Measurements from ENCODE around the gene SLC35B2.

The SLC35B2 gene

DNA sequence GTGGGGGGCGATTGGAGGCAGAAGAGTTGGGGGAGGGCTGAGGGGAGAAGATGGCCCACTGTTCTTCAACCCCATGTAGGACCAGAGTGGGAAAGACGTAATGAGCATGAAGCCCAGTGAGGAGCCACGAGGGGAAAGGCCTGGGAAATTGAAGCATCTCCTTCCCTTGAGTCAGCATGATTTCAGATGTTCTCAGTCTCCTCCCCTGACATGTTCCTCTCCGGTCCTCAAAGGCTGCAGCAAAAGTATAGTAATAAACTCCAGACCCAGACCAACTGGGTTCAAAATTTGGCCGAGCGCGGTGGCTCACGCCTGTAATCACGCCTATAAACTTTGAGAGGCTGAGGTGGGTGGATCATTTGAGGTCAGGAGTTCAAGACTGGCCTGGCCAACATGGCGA, 9.9 kb upstream of the SLC35B2 start:
- no peak for DNase-seq (ENCODE audit: low read depth, low spot score)

DNA sequence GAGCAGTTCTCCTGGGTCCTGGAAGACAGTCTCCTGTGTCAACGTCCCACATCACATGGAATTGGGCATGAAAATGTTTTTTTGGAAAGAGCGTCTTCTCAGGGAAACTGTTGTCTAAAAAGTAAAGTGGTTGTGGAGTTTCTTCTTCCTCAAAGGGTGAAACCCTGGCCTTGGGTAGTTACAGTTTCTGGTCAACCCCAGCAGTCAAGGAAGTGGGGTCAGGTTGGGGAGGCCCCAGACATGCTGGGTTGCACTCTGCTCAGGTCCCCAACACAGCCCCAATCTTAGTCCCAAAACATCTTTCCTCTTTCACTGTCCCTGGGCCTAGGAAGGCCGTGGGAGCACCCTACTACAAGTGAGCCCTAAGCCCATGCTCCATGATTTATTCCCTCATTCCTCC, 9.0 kb upstream of the SLC35B2 start:
- no peak for DNase-seq (ENCODE audit: low read depth, low spot score)

DNA sequence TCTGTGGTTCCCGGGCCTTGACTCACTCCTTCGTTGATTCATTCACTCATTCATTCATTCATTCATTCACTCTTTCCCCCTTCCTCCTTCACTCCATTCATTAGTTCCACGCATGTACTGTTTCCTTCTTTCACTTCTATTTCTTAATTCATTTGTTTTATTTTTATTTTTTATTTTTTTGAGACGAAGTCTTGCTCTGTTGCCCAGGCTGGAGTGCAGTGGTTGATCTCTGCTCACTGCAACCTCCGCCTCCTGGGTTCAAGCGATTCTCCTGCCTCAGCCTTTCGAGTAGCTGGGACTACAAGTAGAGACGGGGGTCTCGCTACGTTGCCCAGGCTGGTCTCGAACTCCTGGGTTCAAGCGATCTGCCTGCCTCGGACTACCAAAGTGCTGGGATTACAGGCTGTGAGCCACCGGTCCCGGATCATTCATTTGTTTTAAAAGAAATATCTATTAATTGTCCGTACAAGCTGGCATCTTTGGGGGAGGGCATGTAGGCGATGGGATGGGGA, 8.4 kb upstream of the SLC35B2 start:
- no peak for DNase-seq (ENCODE audit: low read depth, low spot score)

DNA sequence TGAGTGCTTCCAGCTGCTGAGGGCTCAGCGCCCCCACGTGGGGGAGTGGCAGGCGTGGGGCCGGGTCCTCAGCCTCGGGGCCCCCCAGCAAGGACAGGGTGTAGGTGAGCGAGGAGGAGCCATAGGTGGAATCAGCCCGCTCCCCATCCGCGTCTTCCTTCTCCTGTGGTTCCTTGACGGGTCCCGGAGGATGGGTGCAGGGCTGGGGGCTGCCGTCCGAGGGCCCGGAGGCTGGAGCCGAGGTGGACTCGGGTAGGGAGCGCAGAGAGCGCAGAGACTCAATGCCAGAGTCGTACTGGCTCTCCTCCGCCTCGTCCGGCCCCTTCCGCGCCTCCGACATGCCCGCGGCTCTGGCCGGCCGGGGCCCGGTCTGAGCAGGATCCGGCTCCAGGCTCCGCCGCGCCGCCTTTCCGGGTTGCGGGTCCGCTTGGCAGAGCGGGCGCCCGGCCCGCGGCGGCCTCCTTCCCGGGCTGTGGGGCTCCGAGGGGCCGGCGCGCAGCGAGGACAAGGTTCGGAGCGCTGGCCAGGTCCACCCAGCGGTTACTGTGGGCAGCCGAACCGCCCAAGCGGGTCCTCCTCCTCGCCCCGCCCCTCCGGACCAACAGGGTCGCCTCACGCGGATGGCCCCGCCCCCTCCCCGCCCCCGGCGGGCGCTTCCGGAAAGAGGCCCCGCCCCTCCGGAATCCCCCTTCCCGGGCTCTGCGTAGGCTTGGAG, 7.8 kb upstream of the SLC35B2 start, which contains the start of gene NFKBIE:
Gene NFKBIE, minus strand, starts transcription at position 545 of the 715 bp plus-strand sequence. Its CDS starts 205 bp downstream, at position 340.
- DNase-seq (ENCODE audit: low read depth, low spot score) = no peak

DNA sequence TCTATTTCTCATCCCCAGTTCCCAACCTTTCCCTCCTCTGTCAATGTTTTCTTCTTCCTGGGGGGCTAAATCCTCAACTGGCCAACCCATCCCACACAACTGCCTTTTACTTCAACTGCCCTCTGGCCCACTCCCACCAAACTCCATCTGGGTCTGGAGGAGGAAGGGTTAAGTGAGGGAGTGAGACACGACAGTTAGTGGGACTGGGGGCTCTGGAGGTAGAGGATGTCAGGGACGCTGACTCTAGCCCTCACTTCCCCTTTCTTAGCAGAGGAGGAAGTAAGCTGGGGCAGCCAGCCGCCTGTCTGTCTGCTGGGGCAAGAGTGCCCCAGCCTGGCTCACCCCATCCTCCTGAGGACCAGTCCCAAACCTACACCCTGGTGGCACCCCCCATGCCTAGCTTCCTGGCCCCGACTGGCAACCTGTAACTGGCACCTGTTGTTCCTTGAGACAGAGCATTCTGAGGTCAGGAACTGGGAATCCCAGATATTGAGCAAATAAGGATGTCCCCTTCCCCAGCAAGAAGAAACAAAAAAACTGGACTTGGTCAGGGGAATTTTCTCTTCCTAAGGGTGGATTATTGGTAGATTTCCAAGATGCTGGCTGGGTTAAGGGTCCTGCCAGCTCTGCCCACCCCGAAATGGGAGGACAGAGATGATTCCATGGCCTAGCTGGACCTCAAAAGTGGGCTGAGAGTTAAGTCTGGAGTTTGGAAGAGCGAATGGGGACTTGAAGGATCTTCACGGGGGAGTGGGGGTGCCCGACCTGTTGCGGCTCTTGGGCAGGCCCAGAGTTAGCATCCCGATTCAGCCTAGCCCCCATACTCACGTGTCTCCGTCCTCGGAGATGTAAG, 7.1 kb upstream of the SLC35B2 start:
- DNase-seq (ENCODE audit: low read depth, low spot score) = no peak

DNA sequence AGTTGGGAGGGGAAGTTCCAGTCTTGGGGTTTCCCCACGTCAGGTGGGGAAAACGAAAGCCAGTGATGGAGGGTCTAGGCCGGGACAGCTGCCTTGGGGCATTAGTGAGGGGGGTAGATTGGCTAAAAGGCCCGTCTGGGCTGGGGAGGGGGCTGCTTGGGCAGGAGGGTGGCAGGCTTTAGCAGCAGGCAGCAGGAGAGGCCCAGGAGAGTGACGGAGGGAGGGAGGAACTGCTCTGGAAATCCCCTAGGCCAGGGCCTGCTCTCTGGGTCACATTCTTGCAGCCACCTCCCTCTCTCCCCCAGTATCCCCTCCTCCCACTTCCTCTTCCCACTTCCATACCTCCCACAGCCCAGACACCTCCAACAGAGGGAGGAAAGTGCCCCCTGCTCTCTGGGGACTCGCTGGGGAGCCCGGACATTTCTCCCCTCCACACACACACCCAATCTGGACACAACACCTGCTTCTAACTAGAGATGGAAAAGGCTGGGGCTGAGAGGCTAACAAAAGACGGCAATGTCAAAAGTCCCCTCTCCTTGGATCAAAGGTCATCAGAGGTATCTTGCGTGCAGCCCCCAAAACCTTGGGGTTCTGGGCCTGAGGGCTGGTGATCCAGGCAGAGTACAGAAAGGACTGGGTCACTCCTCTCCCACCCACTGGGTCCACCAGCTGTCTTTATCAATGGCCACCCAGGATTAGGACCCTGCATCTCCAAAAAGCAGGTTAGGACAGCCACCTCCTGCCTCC, 6.2 kb upstream of the SLC35B2 start:
- DNase-seq (ENCODE audit: low read depth, low spot score) = no peak

DNA sequence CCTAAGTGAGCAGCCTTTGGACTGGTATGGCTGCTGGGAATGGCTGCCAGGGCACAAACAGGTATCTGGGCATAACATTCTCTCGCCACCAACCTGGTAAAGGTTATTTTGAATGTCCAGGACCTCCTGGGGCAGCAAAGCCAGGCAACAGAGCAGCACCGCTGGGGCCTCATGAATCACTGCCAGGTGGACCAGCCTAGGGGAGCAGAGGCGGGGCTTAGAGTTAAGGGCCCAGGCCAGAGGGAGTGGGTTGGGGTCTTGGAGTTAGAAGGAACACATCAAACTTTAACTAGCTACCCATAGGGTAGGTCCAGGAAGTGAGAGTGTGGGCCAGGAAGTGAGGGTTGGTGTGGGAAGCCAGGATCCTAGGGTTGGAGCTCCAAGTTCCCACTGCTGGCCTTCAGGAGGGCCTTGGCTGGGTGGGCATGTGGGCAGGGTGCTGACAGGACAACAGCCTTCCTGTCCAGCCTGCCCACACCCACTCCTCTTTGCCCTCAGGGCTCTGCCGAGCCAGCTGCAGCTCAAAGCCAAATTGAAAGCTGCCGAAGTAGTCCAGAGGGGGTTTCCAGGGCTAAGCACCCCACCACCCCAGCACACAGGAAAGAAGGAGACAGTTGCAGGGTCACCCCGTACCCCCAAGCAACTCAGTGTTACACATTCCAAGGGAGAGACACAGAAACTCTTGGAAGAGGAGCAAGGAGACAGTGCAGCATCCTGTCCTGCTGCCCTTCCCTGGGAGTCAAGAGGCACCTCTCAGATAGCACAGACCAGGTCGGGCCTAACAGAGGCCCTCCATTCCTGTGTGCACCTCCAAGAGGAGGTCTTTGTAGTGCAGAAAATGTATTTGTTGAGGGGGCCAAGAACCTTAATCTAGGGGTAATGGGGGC, 5.4 kb upstream of the SLC35B2 start:
- no peak for DNase-seq (ENCODE audit: low read depth, low spot score)

DNA sequence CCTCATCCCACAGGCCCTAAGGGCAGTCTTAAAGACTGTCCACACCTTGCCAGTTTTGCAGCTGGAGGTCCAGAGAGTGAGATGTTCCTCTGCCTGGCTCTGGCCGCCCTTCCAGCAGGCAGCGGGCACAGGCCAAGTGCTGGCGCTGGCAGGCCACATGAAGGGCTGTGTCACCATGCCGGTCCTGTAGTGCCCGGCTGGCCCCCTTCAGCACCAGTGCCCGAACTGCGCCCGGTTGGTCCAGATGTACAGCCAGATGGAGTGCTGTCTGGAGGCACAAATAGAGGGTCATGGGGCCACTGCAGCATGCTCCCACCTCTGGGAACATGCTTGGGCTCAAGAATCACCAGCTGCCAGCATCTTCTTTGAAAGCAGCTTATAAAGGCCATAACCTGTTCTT, 4.3 kb upstream of the SLC35B2 start:
- no peak for DNase-seq (ENCODE audit: low read depth, low spot score)

DNA sequence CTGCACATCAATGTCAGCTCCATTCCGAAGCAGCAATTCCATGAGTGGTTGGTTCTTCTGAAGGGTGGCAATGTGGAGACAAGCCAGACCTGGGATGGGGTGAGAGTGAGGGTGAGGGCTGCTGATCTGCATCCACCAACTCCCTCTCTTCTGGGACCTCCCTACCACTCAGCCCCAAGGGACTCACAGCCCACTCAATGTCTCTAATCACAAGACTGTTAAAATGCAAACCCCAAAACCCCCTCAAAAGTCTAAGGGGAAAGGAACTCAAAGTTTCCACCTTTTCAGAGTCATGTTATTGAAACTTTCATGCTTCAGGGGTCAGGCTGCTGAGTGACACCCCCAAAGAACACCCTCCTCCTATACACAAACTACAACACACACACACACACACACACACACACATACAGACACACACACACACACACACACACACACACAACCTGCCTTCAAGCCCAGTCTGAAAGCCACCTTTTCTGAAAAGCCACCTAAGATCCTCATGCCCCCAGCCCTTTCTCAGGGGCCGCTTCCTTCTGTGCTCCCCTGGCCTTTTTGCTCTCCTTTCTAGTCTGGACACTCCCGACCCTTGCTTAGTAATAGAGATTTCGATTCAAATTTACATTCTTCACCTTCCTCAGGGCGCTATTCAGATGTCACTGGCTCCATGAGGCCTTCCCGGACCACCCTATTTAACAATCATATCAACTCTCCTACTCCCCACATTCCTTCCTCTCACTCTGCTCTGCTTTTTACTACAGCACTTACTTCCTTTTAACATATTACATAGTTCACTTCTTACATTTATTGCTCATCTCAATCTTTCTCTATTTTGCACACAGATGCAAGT, 3.3 kb upstream of the SLC35B2 start:
- no peak for DNase-seq (ENCODE audit: low read depth, low spot score)

DNA sequence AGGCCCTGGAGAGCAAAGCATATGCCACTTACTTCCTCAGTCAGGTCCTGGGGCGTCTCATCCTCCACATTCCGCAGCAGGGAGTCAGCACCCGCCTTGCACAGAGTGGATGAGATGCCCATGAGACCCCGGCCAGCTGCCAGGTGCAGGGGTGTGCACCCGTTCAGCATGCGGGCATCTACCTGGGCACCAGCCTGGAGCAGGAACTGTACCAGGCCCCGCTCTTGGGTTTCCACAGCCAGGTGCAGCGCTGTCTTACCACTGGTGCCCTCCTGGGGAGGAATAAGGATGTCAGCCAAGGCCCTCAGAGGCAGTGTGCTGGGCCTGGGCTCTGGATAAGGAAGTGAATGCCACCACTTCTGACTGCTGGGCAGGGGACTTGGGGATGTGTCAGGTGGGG, 2.7 kb upstream of the SLC35B2 start:
- DNase-seq (ENCODE audit: low read depth, low spot score) = no peak

DNA sequence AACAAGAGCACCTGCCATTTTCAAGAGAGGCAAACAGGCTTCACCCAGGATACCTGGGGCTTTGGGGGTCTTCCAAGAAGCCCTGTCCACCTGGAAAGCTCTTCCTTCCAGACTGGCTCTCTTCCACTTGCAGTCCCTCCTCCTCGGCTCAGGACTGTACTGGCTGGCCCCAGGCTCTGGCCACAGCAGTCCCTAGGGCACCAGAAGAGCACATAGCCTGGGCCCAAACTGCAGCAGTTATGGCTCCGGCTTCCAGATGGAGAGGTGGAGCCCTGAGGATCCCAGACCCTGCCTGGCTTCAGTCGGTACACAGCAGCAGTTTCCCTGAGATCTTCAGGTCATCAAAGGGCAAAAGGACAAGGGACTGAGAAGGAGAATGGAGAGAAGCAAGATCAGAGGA, 1.6 kb upstream of the SLC35B2 start:
- no peak for DNase-seq (ENCODE audit: low read depth, low spot score)

DNA sequence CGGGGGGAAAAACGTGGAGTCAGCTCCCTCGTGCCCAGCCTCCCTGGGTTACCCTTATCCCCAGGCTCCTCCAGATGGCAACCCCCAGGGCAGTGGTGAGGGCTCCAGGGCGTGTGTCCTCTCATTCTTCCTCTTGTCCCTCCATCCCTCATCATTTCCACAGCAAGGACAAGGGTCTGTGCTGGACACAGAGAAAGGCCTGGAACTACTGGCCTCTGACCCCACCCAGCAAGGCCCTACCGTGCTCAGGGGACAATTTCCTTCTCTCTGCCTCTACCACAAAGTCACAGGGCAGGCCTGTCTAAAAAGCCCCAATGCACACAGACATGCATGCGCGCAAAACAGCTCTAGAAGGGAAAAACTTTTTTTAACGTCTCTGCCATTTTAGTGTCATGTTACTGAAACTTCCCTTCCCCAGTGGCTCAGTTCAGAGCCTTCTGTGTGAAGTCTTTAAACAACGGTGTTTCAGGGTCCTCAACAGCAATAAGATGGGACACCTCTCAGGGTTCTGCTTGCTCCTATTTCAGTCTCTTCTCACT, 1.1 kb upstream of the SLC35B2 start:
- DNase-seq (ENCODE audit: low read depth, low spot score) = no peak

DNA sequence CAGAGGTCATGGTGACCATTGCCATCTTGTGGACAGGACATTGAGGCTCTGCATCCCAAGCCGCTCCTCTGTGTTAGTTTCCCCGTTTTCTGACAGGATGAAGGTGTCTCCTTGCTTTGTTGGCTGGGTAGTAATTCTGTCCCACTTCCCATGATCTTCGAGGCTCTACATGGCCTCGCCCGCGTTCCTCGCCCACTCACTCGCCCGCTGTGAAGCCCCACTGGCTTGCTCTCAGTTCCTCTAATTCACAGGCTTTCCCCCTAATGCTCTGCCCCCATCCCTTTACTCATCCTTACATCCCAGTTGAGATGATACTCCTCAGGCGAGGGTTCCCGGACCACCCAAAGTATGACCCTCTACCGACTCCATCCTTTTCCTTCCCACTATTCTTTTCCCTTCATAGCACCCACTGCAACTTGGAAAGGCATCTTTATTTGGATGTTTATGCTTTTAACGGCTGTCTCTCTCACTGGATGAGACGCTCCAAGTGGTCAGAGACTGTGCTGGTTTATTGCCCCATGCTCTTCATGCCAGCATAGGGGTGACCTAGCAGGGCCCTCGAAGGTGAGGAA, 511 bp upstream of the SLC35B2 start:
- DNase-seq (ENCODE audit: low read depth, low spot score) = no peak

DNA sequence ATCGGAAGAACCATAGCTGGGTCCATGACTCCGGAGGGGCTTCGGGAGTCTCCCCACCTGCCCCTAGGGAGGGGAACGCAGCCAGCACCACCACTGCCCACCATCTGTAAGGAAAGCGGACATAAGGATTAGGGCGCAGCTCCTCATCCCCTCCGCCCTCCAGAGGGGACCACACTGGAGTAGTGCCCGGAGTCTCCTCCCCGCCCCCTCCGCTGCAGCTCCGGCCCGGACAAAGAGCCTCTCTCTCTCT, 628 bp downstream of the SLC35B2 start:
- DNase-seq (ENCODE audit: low read depth, low spot score) = no peak

DNA sequence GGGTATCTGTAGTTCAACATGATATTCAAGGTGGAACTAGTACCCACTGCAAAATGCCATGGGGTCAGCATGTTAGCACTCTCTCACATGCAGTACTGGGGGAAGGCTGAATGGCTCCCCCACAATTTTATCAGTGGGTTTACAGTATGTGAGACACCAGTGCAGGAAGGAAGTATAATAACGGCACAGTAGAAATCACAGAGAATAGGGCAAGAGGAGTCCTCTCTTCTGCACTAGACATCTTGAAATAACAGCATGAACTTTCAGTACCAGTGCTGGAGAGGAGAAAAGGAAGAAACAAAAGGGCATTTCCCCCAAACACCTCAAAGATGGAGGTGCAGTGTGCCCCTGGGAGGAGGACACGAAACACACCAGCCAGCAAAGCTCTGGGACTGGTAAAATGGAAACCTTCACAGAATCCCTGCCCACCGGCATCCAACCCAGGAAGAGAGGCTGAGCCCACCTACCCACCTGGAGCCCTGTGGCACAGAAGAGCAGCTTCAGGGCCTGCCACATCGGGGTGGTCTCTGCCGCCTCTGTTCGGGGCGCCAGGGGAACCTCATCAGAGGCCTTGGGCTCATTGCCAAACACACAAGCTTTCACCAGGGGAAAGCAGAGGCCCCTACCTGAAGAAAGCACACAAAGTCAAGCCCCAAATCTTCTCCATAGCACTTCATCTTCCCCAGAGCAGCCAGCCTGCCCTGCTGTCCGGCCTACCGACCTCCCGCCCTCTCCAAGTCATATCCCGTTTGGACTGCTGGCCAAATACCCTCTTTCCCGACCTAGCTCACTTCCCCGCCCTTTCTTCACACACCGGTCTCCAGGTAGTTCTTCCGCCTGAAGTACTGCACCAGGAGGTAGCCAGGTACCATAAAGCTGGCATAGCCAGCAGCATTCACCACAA, 1.2 kb downstream of the SLC35B2 start:
- no peak for DNase-seq (ENCODE audit: low read depth, low spot score)

DNA sequence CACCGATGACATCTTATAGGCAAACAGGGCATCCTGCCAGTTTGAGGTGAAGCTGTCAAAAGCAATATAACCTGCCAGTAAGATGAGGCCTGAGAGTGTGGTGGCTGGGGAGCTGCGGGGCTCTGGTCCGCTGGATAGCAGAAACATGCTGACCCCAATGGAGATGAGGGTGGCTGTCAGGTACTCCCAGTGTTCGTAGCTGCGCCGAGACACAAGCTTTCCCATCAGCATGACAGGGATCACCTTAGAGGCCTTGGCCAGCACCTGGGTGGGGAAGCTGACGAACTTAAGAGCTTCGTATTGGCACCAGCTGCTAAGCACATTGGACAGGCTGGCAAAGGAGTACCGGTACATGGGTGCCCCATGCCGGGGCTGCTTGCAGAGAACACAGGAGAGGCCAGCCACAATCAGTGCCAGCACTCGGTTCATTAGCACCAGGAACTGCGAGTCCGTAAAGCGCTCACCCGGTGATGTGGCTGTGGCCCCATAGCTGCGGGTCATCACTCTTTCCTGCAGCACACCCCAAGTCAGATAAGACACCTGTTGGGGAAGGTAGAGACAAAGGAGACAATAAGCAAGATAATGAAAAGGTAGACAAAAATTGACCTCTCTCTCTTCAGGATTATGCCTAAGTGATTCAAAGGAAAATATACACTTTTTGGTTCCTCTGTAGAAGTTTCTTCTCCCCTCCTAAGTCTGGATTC, 2.1 kb downstream of the SLC35B2 start:
- DNase-seq (ENCODE audit: low read depth, low spot score) = no peak

DNA sequence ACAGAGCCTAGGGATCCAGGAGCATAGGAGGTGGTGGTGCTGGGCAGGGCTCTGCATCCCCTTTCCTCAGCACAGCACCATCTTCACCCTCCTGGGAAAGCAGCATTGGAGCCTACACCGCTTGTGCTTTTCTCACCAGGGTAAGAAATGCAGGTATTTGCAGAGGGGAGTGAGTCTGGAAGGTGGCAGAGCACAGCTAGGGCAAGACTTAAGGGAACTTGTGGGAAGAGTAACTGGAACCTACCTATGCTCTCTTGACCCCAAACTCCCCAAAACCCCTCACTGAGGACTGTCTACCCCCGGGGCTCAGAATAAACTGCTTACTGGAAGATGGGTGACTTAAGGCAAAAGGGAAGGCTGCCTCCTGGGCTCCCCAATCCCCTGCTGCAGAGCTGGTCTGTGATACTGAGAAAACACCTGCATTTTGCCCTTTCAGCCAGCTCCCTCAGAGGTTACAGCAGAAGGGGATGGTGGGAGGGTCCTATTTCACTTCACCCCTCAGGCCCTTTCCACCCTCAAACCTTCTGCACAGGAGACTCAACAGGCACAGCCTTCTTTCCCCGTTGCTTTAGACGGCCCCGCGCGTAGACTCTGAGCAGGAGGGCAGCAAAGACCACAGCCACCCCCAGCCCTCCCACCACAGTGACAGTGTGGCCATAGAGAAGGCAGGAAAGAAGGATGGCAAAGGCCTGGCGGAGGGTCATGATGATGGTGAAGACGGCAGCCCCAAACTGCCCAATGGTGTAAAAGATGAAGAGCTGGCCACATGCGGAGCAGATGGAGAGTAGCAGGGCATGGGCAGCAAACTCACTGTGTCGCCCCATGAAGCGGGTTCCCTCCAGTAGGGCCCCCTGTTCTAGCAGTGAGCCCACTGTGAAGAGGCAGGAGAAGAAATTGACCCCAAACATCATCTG, 2.9 kb downstream of the SLC35B2 start:
- DNase-seq (ENCODE audit: low read depth, low spot score) = no peak
